GM12878 (cell line): Measurements from ENCODE around the gene DENND1A. TPM values are rescaled to one million over a fixed set of nuclear protein-coding genes. Genes with fewer than 3 reads are reported as not detected.

Experiments
- ATF3 ChIP-seq: IDR thresholded peaks from 2 replicates; pipeline ENCODE4 v1.6.1; 2011; ENCODE audit warnings: low read depth, mild to moderate bottlenecking, low read length, moderate library complexity, borderline replicate concordance; ENCODE audit errors: extremely low read depth
- BACH1 ChIP-seq: fragments of 450-650 bp; IDR thresholded peaks from 2 replicates; pipeline ENCODE4 v1.6.1; 2017; ENCODE audit warnings: mild to moderate bottlenecking, borderline replicate concordance
- BCL11A ChIP-seq: IDR thresholded peaks from 2 replicates; pipeline ENCODE4 v1.6.1; 2011; ENCODE audit warnings: low read depth, low read length
- CEBPZ ChIP-seq: fragments of 150-350 bp; IDR thresholded peaks from 2 replicates; pipeline ENCODE4 v1.6.1; 2016; ENCODE audit warnings: low read depth, low read length
- DPF2 ChIP-seq: fragments of 450-650 bp; IDR thresholded peaks from 2 replicates; pipeline ENCODE4 v1.6.1; 2017; ENCODE audit warnings: mild to moderate bottlenecking
- E2F4 ChIP-seq: IDR thresholded peaks from 2 replicates; pipeline ENCODE4 v1.6.1; 2012; ENCODE audit warnings: low read depth, low read length, improper control_type of control experiment
- FOXM1 ChIP-seq: IDR thresholded peaks from 2 replicates; pipeline ENCODE4 v1.6.1; 2012; ENCODE audit warnings: low read depth, mild to moderate bottlenecking, inconsistent platforms, low read length, moderate library complexity
- GATAD2B ChIP-seq: fragments of 450-650 bp; conservative IDR thresholded peaks from 2 replicates; pipeline ENCODE4 v1.6.1; 2017; ENCODE audit warnings: low read depth, mild to moderate bottlenecking, moderate library complexity
- HDAC6 ChIP-seq: fragments of 200-600 bp; sonication (generic); IDR thresholded peaks from one replicate; pipeline ENCODE4 v1.8.0; 2017; ENCODE audit warnings: antibody characterized with exemption; ENCODE audit not compliant: unreplicated experiment
- HDGF ChIP-seq: fragments of 450-650 bp; IDR thresholded peaks from 2 replicates; pipeline ENCODE4 v1.6.1; 2016; ENCODE audit warnings: antibody characterized with exemption
- IKZF2 ChIP-seq, 2 experiments: fragments of 450-650 bp; IDR thresholded peaks; 2 replicates each; pipeline ENCODE4 v1.6.1; 2017; ENCODE audit warnings: mild to moderate bottlenecking in 2 of 2, moderate library complexity in 2 of 2
- IRF3 ChIP-seq: fragments of 450-650 bp; IDR thresholded peaks from 2 replicates; pipeline ENCODE4 v1.6.1; 2014; ENCODE audit warnings: mild to moderate bottlenecking
- JUND ChIP-seq: IDR thresholded peaks from 2 replicates; pipeline ENCODE4 v1.6.1; 2012; ENCODE audit warnings: low read depth, mild to moderate bottlenecking, low read length, improper control_type of control experiment, moderate library complexity
- TBL1XR1 ChIP-seq: IDR thresholded peaks from 2 replicates; pipeline ENCODE4 v1.6.1; 2012; ENCODE audit warnings: low read depth, low read length, improper control_type of control experiment
- TCF3 ChIP-seq: IDR thresholded peaks from 2 replicates; pipeline ENCODE4 v1.6.1; 2012; ENCODE audit warnings: low read depth, mild to moderate bottlenecking, low read length, borderline replicate concordance; ENCODE audit not compliant: insufficient read depth
- YY1 ChIP-seq: IDR thresholded peaks from 2 replicates; pipeline ENCODE4 v1.6.1; 2011; ENCODE audit warnings: low read depth, mild to moderate bottlenecking, low read length
- ZNF24 ChIP-seq: fragments of 450-650 bp; IDR thresholded peaks from 2 replicates; pipeline ENCODE4 v1.6.1; 2017; ENCODE audit warnings: antibody characterized with exemption, mild to moderate bottlenecking
- ZNF274 ChIP-seq: IDR thresholded peaks from one replicate; pipeline ENCODE4 v1.8.0; 2011; ENCODE audit not compliant: insufficient read length, insufficient read depth
- ZNF622 ChIP-seq: fragments of 450-650 bp; IDR thresholded peaks from 2 replicates; pipeline ENCODE4 v1.6.1; 2017; ENCODE audit warnings: mild to moderate bottlenecking, inconsistent platforms
- polyA plus RNA-seq, 11 experiments: library from polyadenylated mRNA; depleted of rRNA in 4 of 11; unstranded in 6 of 11; stranded (reverse) in 5 of 11; fragments of >200 nt; fragmentation: Nextera tagmentation in 4 of 11; fragmentation: Illumina TruSeq in 1 of 11; extraction: Ambion mirVana in 4 of 11; extraction: Trizol in 1 of 11; gene quantifications; 1 replicate in 1 of 11; 2 replicates in 10 of 11; pipeline versions ENCODE4 v1.2.1 to v1.2.3, GENCODE V29; 2011 to 2016; ENCODE audit warnings: inconsistent platforms in 2 of 11, missing spikeins in 2 of 11, low read depth in 1 of 11
- total RNA-seq, 4 experiments: library from RNA; depleted of rRNA in 3 of 4; stranded (reverse); fragments of >200 nt in 3 of 4; fragmentation: Illumina TruSeq in 1 of 4; extraction: Trizol in 1 of 4; gene quantifications; 2 replicates each; pipeline versions ENCODE4 v1.2.1 to v1.2.3, GENCODE V29; 2013 to 2021

The DENND1A gene
- total and polyA plus RNA-seq, 10 of the 15 experiments (the other 5 are each of a cell fraction or from before 2014, with no cell fraction given): 14.1 to 48.6 (median 35.2) TPM

- TF ChIP-seq CEBPZ (no peak), HDGF (no peak), ZNF622 (no peak), JUND (no peak), HDAC6 (no peak), ZNF274 (no peak), YY1 (no peak), BACH1 (0 out of 2 replicates have a peak, but pooled peaks have one; percentile 39), IRF3 (no peak), BCL11A (peak; percentile 36; the same call in 1 of the 2 replicates), E2F4 (no peak), DPF2 (peak; percentile 86), FOXM1 (no peak), TCF3 (no peak), GATAD2B (no peak), IKZF2 (IDR thresholded peaks at IDR 0.05) (peak; percentile 73 to 75; a peak in 3 of 4 replicates), ZNF24 (0 out of 2 replicates have a peak, but pooled peaks have one; percentile 47), ATF3 (no peak), TBL1XR1 (no peak)
- TF ChIP-seq, all 136 proteins: peak for 27
These were observed 289.1 kb downstream of the DENND1A start (continued) for GRCh38 chr9:123640792-123641222.
